Measurements from ENCODE around the gene PIGQ.

- TF ChIP-seq POLR2AphosphoS5 (IDR thresholded peaks at IDR 0.05), result no peak
- no peak for TF ChIP-seq CTCF (IDR thresholded peaks at IDR 0.05)
- no peak for TF ChIP-seq POLR2A (IDR thresholded peaks at IDR 0.05)
- TF ChIP-seq EP300 (IDR thresholded peaks at IDR 0.05; ENCODE audit: low read depth), result no peak
Observed at GRCh38 chr16:552171-552570, 17.6 kb upstream of the PIGQ start.

All from transverse colon (tissue), 4 donors.